Middle frontal gyrus (tissue), 1 donor: ENCODE data around the gene RMI2.

Source experiments
- DNase-seq: peaks from one replicate; pipeline ENCODE4 v3.0.0-alpha.2; 2015; ENCODE audit warnings: low spot score; ENCODE audit errors: extremely low spot score

RMI2 gene

GRCh38 chr16:11396241-11397048 lies 51.2 kb downstream of the RMI2 start:
- peak; percentile 74 for DNase-seq

GRCh38 chr16:11398136-11398535 lies 52.9 kb downstream of the RMI2 start:
- DNase-seq, result no peak

- DNase-seq, result no peak
Observed at GRCh38 chr16:11398851-11399250, 53.6 kb downstream of the RMI2 start.

- no peak for DNase-seq
Observed at GRCh38 chr16:11399261-11399831, 54.1 kb downstream of the RMI2 start.

GRCh38 chr16:11400076-11400475 lies 54.8 kb downstream of the RMI2 start:
- DNase-seq, result no peak
